ENCODE results near the gene PITPNM2.

DNA sequence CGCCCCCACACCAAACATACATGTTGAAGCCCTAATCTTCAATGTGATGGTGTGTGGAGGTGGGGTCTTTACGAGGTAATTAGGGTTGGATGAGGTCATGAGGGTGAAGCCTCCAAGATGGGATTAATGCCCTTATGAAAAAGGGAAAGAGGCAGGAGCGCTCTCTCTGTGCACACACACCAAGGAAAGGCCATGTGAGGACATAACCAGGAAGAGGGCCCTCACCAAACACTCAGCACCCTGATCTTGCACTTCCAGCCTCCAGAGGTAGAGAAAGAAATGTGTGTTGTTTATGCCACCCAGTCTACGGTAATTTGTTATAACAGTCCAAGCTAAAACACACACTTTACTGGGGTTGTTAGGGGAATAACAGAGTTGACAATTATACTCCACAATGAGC, 14.6 kb upstream of the PITPNM2 start:
- TF ChIP-seq, protein P1, sequence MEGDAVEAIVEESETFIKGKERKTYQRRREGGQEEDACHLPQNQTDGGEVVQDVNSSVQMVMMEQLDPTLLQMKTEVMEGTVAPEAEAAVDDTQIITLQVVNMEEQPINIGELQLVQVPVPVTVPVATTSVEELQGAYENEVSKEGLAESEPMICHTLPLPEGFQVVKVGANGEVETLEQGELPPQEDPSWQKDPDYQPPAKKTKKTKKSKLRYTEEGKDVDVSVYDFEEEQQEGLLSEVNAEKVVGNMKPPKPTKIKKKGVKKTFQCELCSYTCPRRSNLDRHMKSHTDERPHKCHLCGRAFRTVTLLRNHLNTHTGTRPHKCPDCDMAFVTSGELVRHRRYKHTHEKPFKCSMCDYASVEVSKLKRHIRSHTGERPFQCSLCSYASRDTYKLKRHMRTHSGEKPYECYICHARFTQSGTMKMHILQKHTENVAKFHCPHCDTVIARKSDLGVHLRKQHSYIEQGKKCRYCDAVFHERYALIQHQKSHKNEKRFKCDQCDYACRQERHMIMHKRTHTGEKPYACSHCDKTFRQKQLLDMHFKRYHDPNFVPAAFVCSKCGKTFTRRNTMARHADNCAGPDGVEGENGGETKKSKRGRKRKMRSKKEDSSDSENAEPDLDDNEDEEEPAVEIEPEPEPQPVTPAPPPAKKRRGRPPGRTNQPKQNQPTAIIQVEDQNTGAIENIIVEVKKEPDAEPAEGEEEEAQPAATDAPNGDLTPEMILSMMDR (conservative IDR thresholded peaks at IDR 0.05; ENCODE audit: low read depth in 2 of 2) = no peak
- TF ChIP-seq EZH2 (IDR thresholded peaks at IDR 0.05; ENCODE audit: low read depth, unreplicated experiment) (no peak), POLR2AphosphoS5 (IDR thresholded peaks at IDR 0.05; ENCODE audit: low read depth) (no peak), STAT1 (IDR thresholded peaks at IDR 0.05; ENCODE audit: unreplicated experiment) (no peak)

Measured in GM23338 (cell line).